Mesenchymal stem cell (in vitro differentiated cells and primary cell): ENCODE results near the gene DPYD.

Source experiments
- DNase-seq: peaks from one replicate; pipeline ENCODE4 v3.0.0-alpha.2; 2013
- H2AFZ ChIP-seq: one replicate; pipeline ENCODE4 v1.6.1; 2013; ENCODE audit warnings: low read depth, mild to moderate bottlenecking, control low read depth, inconsistent platforms, low read length, moderate library complexity
- H2AK5ac ChIP-seq: 2 replicates; pipeline ENCODE4 v1.6.1; 2013; ENCODE audit warnings: low read length, moderate library complexity, mild to moderate bottlenecking, inconsistent platforms; ENCODE audit not compliant: severe bottlenecking
- H2BK120ac ChIP-seq: one replicate; pipeline ENCODE4 v1.6.1; 2013; ENCODE audit warnings: low read depth, mild to moderate bottlenecking, inconsistent platforms, low read length, moderate library complexity
- H2BK12ac ChIP-seq, 2 experiments: one replicate each; pipeline ENCODE4 v1.6.1; 2013; ENCODE audit warnings: inconsistent platforms in 2 of 2, low read length in 2 of 2, mild to moderate bottlenecking in 2 of 2, moderate library complexity in 2 of 2, control low read depth in 1 of 2
- H2BK15ac ChIP-seq: one replicate; pipeline ENCODE4 v1.6.1; 2013; ENCODE audit warnings: mild to moderate bottlenecking, low read depth, inconsistent platforms; ENCODE audit not compliant: poor library complexity, severe bottlenecking
- H2BK5ac ChIP-seq: 2 replicates; pipeline ENCODE4 v1.6.1; 2013; ENCODE audit warnings: low read depth, mild to moderate bottlenecking, low read length, control low read depth, inconsistent platforms; ENCODE audit not compliant: poor library complexity, severe bottlenecking
- H3K14ac ChIP-seq, 2 experiments: one replicate each; pipeline ENCODE4 v1.6.1; 2013; ENCODE audit warnings: inconsistent platforms in 2 of 2, low read length in 2 of 2, control low read depth in 1 of 2, mild to moderate bottlenecking in 1 of 2, moderate library complexity in 1 of 2
- H3K18ac ChIP-seq, 2 experiments: one replicate each; pipeline ENCODE4 v1.6.1; 2013; ENCODE audit warnings: inconsistent platforms in 2 of 2, low read length in 2 of 2, control low read depth in 1 of 2, low read depth in 1 of 2, mild to moderate bottlenecking in 1 of 2
- H3K23ac ChIP-seq, 2 experiments: one replicate each; pipeline ENCODE4 v1.6.1; 2013; ENCODE audit warnings: inconsistent platforms in 2 of 2, low read length in 2 of 2, mild to moderate bottlenecking in 2 of 2, moderate library complexity in 2 of 2, control low read depth in 1 of 2
- H3K27ac ChIP-seq: 2 replicates; pipeline ENCODE4 v1.5.1; 2013; ENCODE audit warnings: mild to moderate bottlenecking, moderate library complexity, low read length, control low read depth, inconsistent platforms; ENCODE audit not compliant: poor library complexity, severe bottlenecking
- H3K27me3 ChIP-seq, 2 experiments: 2 replicates each; pipeline versions ENCODE4 v1.6.1 to v1.7.0; 2013; ENCODE audit warnings: low read length in 2 of 2, mild to moderate bottlenecking in 2 of 2, moderate library complexity in 2 of 2, control low read depth in 1 of 2, inconsistent platforms in 1 of 2; ENCODE audit not compliant: control insufficient read depth in 1 of 2, insufficient read depth in 1 of 2
- H3K36me3 ChIP-seq, 2 experiments: 2 replicates each; pipeline versions ENCODE4 v1.6.1 to v1.7.0; 2013; ENCODE audit warnings: low read length in 2 of 2, control low read depth in 1 of 2, inconsistent platforms in 1 of 2, low read depth in 1 of 2, mild to moderate bottlenecking in 1 of 2; ENCODE audit not compliant: insufficient read depth in 2 of 2, control insufficient read depth in 1 of 2
- H3K4ac ChIP-seq, 2 experiments: one replicate each; pipeline ENCODE4 v1.6.1; 2013; ENCODE audit warnings: inconsistent platforms in 2 of 2, low read length in 2 of 2, mild to moderate bottlenecking in 2 of 2, moderate library complexity in 2 of 2, control low read depth in 1 of 2, low read depth in 1 of 2
- H3K4me1 ChIP-seq: 2 replicates; pipeline ENCODE4 v1.6.1; 2013; ENCODE audit warnings: low read depth, low read length, control low read depth; ENCODE audit not compliant: control insufficient read depth, insufficient read depth
- H3K4me2 ChIP-seq: 2 replicates; pipeline ENCODE4 v1.6.1; 2013; ENCODE audit warnings: low read length, mild to moderate bottlenecking, inconsistent platforms; ENCODE audit not compliant: poor library complexity, severe bottlenecking
- H3K4me3 ChIP-seq, 2 experiments: 2 replicates each; pipeline versions ENCODE4 v1.5.1 to v1.7.0; 2013; ENCODE audit warnings: low read length in 2 of 2, mild to moderate bottlenecking in 2 of 2, control low read depth in 1 of 2, low read depth in 1 of 2; ENCODE audit not compliant: insufficient read depth in 1 of 2
- H3K79me1 ChIP-seq: replicated peaks from 2 replicates; pipeline ENCODE4 v1.6.1; 2013; ENCODE audit warnings: mild to moderate bottlenecking, control low read depth, low read length, inconsistent platforms; ENCODE audit not compliant: poor library complexity, severe bottlenecking
- H3K9ac ChIP-seq: 2 replicates; pipeline ENCODE4 v1.7.0; 2013; ENCODE audit warnings: mild to moderate bottlenecking, low read length, moderate library complexity
- H3K9me3 ChIP-seq: 2 replicates; pipeline ENCODE4 v1.7.0; 2013; ENCODE audit warnings: mild to moderate bottlenecking, low read length; ENCODE audit not compliant: control insufficient read depth
- H4K8ac ChIP-seq: one replicate; pipeline ENCODE4 v1.6.1; 2013; ENCODE audit warnings: inconsistent platforms, mild to moderate bottlenecking, low read length, moderate library complexity
- H4K91ac ChIP-seq: one replicate; pipeline ENCODE4 v1.6.1; 2013; ENCODE audit warnings: mild to moderate bottlenecking, low read length, inconsistent platforms
- WGBS: methylation state at CpG from one replicate; pipeline ENCODE4 v1.1.7; 2013; ENCODE audit warnings: mixed read lengths; 5-methylcytosine and 5-hydroxymethylcytosine counted together

Gene DPYD

DNA sequence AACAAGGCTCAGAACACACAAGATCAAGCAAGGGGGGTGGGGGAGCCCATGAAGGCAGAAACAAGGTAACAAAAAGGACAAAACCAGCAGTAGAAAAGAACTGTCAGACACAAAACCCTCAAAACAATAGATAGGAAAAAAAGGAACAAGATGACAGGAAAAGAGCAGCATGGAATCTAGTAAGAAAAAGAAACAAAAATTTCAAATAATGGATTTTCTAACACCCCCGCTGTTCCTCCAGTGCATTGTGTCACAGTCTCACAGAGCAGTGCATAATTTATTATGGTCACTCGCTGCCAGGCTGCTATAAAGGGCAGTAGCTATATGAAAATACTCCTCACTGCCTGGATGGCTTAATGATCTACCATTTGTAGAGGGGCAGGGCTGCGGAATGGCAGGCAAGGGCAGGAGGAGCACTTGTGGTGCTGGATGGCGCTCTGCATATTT is 567.9 kb downstream of the DPYD start:
- no peak overlapping the region for H2BK15ac ChIP-seq
- H4K8ac ChIP-seq: no peak overlapping the region
- no peak overlapping the region for H3K9ac ChIP-seq
- H2BK5ac ChIP-seq: no peak overlapping the region
- H2BK12ac ChIP-seq: no peak overlapping the region
- H3K4me1 ChIP-seq: peaks cover 2% of the 10 kb centered on the region
- H3K18ac ChIP-seq: no peak overlapping the region
- no peak overlapping the region for H3K27ac ChIP-seq
- no peak overlapping the region for H3K4me2 ChIP-seq
- no peak overlapping the region for H2AK5ac ChIP-seq
- WGBS: 90% methylated on average over 4 of the region's 4 CpGs
- no peak overlapping the region for H3K23ac ChIP-seq
- no peak overlapping the region for H4K91ac ChIP-seq
- no peak overlapping the region for H3K4ac ChIP-seq
- no peak overlapping the region for H2BK120ac ChIP-seq
- peaks cover 0 to 3% of the 10 kb centered on the region in 2 experiments for H3K36me3 ChIP-seq
- DNase-seq: no peak
- H3K79me1 ChIP-seq: no peaks in the 10 kb centered on the region
- no peak overlapping the region for H3K14ac ChIP-seq
- H3K9me3 ChIP-seq: peaks cover 2% of the 10 kb centered on the region
- no peak overlapping the region for H3K4me3 ChIP-seq
- H2AFZ ChIP-seq: no peak overlapping the region
- H3K27me3 ChIP-seq: no peaks in the 10 kb centered on the region

DNA sequence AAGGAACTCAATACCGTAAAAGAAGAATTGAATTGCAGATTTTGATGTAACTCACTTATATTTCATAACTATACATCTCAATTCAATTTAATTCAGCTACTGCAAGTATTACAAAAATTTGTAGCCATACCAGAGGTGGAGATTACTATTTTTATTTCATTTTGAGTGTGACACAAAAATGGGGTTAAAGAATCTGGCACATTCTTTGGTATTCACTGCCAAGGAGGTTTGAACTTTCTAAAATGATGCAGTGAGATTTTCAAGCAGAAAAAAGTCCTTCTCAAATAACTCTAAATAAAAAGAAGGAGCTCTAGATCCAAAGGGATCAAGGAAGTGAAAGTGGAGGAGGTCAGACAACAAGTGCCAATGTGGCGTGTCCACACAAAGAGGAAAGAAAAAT is 569.0 kb downstream of the DPYD start:
- H4K8ac ChIP-seq: no peak overlapping the region
- 100% methylated on average over 2 of the region's 2 CpGs for WGBS

DNA sequence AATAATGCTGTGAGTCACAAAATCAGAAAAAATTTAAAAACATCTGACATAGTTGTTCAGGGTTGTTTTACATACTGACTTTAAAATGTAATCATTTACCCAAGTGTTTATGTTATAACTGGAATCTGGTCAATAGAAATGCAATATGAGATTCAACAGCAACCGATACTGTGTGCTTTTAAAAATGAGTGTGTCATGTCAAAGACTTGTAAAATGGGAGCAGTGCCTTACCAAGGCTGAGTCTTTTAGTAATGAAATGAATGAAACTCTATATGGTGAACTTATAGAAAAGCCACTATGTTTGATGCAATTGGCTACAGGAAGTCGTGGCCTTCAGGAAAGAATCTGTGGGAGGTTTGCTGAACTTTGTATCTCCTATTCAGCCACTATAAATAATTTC is 570.2 kb downstream of the DPYD start:
- H3K27me3 ChIP-seq: no peaks in the 10 kb centered on the region
- WGBS: 93% methylated on average over 2 of the region's 2 CpGs
- no peak overlapping the region for H2BK12ac ChIP-seq
- H2AK5ac ChIP-seq: no peak overlapping the region
- no peak overlapping the region for H4K91ac ChIP-seq
- H3K36me3 ChIP-seq: no peaks in the 10 kb centered on the region
- no peak overlapping the region for H4K8ac ChIP-seq
- DNase-seq: peak; percentile 11
- H3K4me2 ChIP-seq: no peak overlapping the region
- no peak overlapping the region for H3K23ac ChIP-seq
- H2BK15ac ChIP-seq: no peak overlapping the region
- H3K9me3 ChIP-seq: no peaks in the 10 kb centered on the region
- H3K9ac ChIP-seq: no peak overlapping the region
- H2BK120ac ChIP-seq: no peak overlapping the region
- H3K4ac ChIP-seq: no peak overlapping the region
- no peaks in the 10 kb centered on the region for H3K79me1 ChIP-seq
- peaks cover 2% of the 10 kb centered on the region for H3K4me1 ChIP-seq
- H3K4me3 ChIP-seq: no peak overlapping the region
- H3K18ac ChIP-seq: no peak overlapping the region
- H3K14ac ChIP-seq: no peak overlapping the region
- peak overlapping the region; percentile 43 for H3K27ac ChIP-seq
- no peak overlapping the region for H2AFZ ChIP-seq
- no peak overlapping the region for H2BK5ac ChIP-seq

More for the DNA sequence above, 569.0 kb downstream of the DPYD start:
- Histone ChIP-seq H2BK120ac (no peak overlapping the region), H2BK15ac (no peak overlapping the region), H3K36me3 (no peaks in the 10 kb centered on the region), H4K91ac (no peak overlapping the region), H2BK12ac (no peak overlapping the region), H3K4me3 (no peak overlapping the region), H3K4me2 (no peak overlapping the region), H3K27me3 (no peaks in the 10 kb centered on the region), H2BK5ac (no peak overlapping the region), H2AK5ac (no peak overlapping the region), H2AFZ (no peak overlapping the region), H3K9me3 (no peaks in the 10 kb centered on the region), H3K4ac (no peak overlapping the region), H3K79me1 (no peaks in the 10 kb centered on the region), H3K14ac (no peak overlapping the region), H3K23ac (no peak overlapping the region), H3K18ac (no peak overlapping the region), H3K4me1 (peaks cover 2% of the 10 kb centered on the region), H3K9ac (no peak overlapping the region), H3K27ac (no peak overlapping the region)
- no peak for DNase-seq

DNA sequence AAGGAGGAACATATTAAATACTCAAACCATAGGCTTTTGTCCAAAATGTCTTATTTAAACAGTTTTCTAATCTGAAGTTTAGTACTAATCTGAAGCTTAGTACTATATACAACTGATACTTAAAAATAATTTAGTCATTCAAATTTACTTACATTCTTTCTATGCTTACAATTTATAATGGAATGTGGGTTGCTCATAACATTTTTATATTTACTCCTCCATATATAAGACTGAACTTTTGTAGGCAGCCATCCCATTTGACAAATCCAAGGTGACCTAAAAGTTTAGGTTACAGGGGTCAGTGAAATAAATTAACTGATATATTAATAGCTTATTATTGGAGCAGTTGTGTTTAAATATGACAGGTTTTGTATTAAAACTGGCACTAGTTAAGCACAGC is 570.6 kb downstream of the DPYD start:
- H3K9me3 ChIP-seq: no peaks in the 10 kb centered on the region
- no peaks in the 10 kb centered on the region for H3K79me1 ChIP-seq
- H3K27me3 ChIP-seq: no peaks in the 10 kb centered on the region
- H3K4me1 ChIP-seq: peaks cover 2% of the 10 kb centered on the region
- H3K36me3 ChIP-seq: no peaks in the 10 kb centered on the region
- no peak overlapping the region for H3K9ac ChIP-seq
- H3K18ac ChIP-seq: no peak overlapping the region
- no peak overlapping the region for H2AFZ ChIP-seq
- no peak for DNase-seq
- H3K23ac ChIP-seq: no peak overlapping the region
- no peak overlapping the region for H2BK12ac ChIP-seq
- no peak overlapping the region for H2BK5ac ChIP-seq
- H3K4me3 ChIP-seq: no peak overlapping the region
- no peak overlapping the region for H4K91ac ChIP-seq
- H2BK15ac ChIP-seq: no peak overlapping the region
- no peak overlapping the region for H4K8ac ChIP-seq
- peak overlapping the region; percentile 38 for H3K27ac ChIP-seq
- H3K14ac ChIP-seq: no peak overlapping the region
- no peak overlapping the region for H3K4ac ChIP-seq
- no peak overlapping the region for H2BK120ac ChIP-seq
- no peak overlapping the region for H3K4me2 ChIP-seq
- no peak overlapping the region for H2AK5ac ChIP-seq
